ENCODE data around the gene TMC7.

Gene TMC7

DNA sequence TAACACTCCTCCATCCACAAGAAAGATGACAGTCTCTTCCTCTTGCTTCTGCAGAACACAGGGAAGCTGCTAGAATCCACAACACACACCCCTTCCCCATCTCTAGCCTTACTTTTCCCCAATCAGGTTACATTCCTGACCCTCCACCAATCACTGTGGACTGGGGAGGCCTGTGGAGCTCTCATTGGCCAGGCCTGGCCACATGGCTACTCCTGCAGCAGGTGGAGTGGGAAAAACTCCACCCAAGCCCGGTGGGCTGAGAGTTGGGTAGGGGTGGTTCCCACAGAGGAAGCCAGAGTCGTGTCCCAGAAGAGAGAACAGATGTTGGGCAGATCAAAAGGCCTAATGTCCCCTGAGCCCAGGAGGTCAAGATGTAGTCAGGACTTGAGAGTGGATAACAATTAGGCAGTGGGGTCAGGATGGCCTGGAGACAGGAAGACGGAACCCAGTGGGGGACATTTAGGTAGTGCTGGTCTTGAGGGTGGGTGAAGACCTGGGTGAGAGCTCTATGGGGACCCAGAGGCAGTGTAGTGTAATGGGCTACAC lies 105.7 kb downstream of the TMC7 start:
- no peak for DNase-seq (ENCODE audit: low spot score)

- DNase-seq (ENCODE audit: low spot score): no peak
Observed at GRCh38 chr16:19090916-19091315, 107.2 kb downstream of the TMC7 start.

GRCh38 chr16:19092653-19093410 lies 109.1 kb downstream of the TMC7 start:
- no peak for DNase-seq (ENCODE audit: low spot score)

DNA sequence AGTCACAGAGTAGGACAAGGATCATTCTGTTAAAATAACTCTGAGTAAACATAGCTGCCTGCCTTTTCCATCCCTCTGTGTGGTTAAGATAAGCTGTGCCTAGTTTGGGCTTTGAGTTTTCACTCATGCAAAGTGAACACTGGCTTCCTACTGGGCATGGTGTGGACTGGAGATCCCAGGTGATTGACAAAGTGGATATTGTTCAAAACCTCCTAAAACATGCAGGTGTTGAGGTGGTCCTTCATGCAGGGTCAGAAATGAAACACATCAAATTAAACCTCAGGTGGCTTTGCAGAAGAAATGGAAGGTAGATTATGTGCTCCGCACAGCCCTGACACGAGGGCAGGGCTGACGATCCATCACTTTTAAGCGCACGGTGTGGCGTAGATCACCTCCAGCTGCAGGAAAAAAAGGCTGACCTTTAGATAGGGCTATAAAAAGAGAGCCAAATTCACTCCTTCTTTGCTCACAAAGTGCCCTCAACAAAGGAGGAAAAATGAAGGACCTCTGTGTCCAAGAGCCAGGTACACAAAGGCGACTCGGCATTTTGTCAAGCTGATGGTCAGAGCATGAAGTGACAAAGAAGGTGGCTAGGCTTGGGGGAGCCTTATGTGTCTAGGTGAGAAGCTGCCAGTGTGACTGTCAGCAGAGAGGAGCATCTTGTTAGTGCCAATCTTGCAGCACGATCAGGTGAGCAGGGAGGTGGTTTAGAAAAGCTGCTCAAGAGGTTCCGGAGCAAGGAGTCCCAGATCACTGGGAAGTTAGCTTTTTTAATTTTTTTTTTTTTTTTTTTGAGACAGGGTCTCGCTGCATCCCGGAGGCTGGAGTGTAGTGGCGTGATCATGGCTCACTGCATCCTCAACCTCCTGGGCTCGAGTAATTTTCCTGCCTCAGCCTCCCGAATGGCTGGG lies 110.2 kb downstream of the TMC7 start:
- DNase-seq (ENCODE audit: low spot score): no peak

DNA sequence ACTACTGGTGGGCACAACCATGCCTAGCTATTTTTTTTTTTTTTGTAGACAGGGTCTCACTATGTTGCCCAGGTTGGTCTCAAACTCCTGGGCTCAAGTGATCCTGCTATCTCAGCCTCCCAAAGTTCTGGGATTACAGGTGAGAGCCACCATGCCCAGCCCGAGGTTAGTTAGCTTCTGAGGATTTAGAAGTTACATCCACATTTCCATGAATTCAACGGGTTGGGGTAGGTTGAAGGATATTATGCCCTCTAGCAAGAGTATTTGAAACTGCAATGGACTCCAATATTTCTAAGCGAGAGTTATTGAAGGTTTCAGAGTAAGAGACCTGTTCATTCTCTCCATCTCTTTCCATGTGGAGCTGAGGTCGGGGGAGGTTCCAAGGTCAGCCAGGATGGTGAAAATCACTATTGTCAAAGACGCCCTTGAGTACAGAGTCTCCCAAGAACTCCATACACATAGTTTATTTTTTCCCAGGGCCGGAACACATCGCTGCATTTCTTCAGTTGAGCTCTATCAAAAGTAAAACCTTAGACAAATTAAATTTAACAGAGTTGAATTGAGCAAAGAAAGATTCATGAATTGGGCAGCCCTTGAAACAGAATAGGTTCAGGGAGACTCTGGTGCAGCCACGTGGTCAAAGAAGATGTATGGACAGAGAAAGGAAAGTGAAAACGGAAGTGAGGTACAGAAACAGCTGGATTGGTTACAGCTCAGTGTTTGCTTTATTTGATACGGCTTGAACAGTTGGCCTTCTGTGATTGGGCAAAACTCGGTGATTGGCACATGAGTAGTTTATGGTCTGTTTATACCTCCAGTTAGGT lies 111.0 kb downstream of the TMC7 start:
- no peak for DNase-seq (ENCODE audit: low spot score)

GRCh38 chr16:19095654-19096053 lies 111.9 kb downstream of the TMC7 start:
- DNase-seq (ENCODE audit: low spot score): no peak

DNA sequence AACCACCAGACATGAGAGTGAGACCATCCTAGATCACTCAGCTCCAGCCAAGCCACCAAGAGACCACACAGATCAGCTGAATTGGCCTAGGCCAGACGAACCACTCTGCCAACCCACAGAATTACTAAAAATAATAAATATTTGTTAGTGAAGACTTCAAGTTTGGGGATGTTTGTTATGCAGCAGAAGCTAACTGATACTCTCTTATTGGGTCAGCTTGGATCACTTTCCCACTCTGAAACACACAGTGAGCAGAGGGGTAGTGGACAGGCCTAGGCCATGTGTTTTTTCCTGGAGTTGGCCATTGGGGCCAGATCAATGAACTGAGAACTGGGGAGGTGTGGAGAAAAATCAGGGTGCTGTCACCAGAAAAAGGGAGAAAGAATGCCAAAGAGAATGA lies 114.4 kb downstream of the TMC7 start:
- DNase-seq (ENCODE audit: low spot score): no peak

DNA sequence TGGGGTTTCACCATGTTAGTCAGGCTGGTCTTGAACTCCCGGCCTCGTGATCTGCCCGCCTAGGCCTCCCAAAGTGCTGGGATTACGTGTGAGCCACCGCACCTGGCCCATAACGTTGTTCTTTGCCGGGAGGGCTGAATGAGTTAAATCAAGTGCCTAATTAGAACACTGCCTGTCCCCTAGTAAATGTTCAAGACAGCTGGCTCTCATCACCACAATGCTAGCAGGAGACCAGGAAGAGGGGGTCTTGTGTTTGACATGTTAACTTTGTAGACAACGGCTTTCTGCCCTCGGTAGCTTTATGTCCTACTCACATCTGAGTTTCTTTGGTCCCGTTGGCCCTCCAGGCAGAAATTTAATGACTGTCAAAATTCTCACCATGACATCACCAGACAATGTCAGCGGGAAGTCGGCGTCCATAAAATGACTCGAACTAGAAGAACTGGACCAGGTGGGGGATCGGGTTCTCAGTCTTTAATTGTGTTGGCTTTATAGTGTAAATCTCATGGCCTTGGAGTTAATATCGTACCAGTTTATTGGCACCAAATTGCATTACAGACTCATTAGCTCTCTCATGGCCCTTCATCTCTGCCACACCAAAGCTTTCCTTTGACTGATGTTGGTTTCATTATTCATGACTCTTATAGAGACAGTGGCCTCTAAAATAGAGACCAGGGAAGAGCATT lies 118.6 kb downstream of the TMC7 start:
- no peak for DNase-seq (ENCODE audit: low spot score)

DNA sequence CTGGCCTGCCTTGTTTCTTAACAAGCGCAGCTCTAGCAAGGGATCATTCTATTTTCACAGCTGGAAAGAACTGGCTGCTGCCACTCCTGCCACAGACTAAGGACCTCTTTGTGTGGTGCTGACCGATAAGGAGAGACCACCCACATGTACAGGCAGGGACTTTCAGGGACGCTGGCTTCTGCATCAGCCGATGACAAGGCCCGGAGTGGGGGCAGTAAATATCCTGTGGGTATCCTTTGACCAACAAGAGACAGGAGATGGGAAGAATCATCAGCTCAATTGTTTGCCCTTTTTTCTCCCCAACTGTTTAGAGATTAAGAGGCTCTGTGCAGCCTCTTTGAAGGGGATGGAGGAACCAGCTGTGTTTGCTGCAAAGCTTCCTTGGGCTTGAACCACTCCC lies 120.9 kb downstream of the TMC7 start:
- DNase-seq (ENCODE audit: low spot score): no peak

DNA sequence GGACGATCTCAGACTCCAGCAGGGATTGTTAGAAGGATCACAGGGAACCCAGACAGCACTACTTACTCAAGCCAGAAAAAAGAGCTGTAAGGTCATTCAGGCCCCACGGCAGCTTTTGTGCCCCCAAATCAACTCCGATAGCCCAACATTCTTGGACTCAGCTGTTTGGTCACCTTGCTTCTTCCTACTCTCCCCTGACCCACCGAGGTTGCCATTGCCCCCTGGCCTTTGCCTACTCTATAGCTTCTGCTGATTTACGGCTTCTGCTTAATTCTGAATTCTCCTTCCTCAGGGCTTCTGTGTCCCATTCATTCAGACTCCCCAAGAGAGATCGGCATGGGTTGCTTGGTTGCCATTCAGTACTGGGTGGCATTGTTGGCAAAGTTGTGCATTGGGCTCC lies 121.4 kb downstream of the TMC7 start:
- no peak for DNase-seq (ENCODE audit: low spot score)

- DNase-seq (ENCODE audit: low spot score): no peak
Observed at GRCh38 chr16:19105891-19106624, 122.3 kb downstream of the TMC7 start.

- no peak for DNase-seq (ENCODE audit: low spot score)
Observed at GRCh38 chr16:19106625-19107020, 122.9 kb downstream of the TMC7 start.

- no peak for DNase-seq (ENCODE audit: low spot score)
Observed at GRCh38 chr16:19108409-19109287, 124.9 kb downstream of the TMC7 start.

- DNase-seq (ENCODE audit: low spot score): no peak
Observed at GRCh38 chr16:19109288-19109664, 125.5 kb downstream of the TMC7 start.

GRCh38 chr16:19110537-19111360 lies 127.0 kb downstream of the TMC7 start:
- DNase-seq (ENCODE audit: low spot score): no peak

DNA sequence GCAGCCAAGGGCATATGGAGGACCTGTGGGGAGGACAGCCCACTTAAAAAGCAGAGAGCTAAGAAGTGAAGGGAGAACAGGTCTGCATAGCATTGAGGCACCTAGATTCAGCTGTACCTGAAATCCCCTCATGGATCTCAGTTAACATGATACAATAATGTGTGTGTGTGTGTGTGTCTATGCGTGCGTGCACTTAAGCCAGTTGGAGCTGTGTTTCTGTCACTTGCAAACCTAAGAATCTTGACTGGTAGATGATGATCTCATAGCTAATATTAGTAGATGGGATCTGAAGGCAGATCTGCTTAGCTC lies 128.3 kb downstream of the TMC7 start:
- no peak for DNase-seq (ENCODE audit: low spot score)

Measured in AG20443 (cell line).